Upper lobe of left lung (tissue), 4 donors: ENCODE data around the gene AFG3L2.

ENCODE experiments used
- EP300 ChIP-seq, 4 donors: sonication (generic); formaldehyde crosslinking; IDR thresholded peaks; one replicate each; pipeline ENCODE4 v1.5.1; 2017; ENCODE audit warnings: antibody characterized with exemption in 4 of 4, control low read depth in 2 of 4
- POLR2A ChIP-seq, 4 donors: fragments of 450-650 bp; IDR thresholded peaks; one replicate each; pipeline ENCODE4 v1.5.1; 2016 to 2017; ENCODE audit warnings: antibody characterized with exemption in 4 of 4, mild to moderate bottlenecking in 2 of 4
- TF ChIP-seq, protein P1 (sequence below), 6 experiments: fragments of 450-650 bp in 4 of 6; fragments of 200-600 bp in 2 of 6; sonication (generic) in 2 of 6; IDR thresholded peaks; one replicate each; pipeline ENCODE4 v1.5.1; 2016 to 2019; ENCODE audit warnings: antibody characterized with exemption in 6 of 6

DNA sequence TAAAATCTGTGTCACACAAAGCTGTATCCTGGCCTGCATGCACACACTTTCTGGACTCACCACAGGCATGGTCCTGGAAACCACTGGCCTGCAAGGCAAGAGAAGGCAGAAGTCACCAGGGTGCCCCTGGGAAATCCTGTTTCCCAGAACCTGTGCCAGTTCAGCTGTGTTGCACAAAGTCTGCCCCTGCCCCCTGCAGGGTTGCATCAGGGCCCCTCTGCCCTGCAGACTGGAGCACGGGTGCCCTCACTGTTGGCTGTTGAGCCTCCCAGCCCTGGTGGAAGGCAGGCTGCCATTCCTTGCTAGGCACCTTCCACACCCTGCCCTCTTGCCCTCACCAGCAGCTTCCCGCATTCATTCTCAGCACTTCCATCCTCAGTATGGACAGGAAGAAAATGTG lies 86.9 kb downstream of the AFG3L2 start:
- TF ChIP-seq POLR2A (IDR thresholded peaks at IDR 0.05) = no peak
- TF ChIP-seq, protein P1, sequence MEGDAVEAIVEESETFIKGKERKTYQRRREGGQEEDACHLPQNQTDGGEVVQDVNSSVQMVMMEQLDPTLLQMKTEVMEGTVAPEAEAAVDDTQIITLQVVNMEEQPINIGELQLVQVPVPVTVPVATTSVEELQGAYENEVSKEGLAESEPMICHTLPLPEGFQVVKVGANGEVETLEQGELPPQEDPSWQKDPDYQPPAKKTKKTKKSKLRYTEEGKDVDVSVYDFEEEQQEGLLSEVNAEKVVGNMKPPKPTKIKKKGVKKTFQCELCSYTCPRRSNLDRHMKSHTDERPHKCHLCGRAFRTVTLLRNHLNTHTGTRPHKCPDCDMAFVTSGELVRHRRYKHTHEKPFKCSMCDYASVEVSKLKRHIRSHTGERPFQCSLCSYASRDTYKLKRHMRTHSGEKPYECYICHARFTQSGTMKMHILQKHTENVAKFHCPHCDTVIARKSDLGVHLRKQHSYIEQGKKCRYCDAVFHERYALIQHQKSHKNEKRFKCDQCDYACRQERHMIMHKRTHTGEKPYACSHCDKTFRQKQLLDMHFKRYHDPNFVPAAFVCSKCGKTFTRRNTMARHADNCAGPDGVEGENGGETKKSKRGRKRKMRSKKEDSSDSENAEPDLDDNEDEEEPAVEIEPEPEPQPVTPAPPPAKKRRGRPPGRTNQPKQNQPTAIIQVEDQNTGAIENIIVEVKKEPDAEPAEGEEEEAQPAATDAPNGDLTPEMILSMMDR (IDR thresholded peaks at IDR 0.05) = no peak
- TF ChIP-seq EP300 (IDR thresholded peaks at IDR 0.05) = no peak
